ENCODE results near the gene ZNF335.

DNA sequence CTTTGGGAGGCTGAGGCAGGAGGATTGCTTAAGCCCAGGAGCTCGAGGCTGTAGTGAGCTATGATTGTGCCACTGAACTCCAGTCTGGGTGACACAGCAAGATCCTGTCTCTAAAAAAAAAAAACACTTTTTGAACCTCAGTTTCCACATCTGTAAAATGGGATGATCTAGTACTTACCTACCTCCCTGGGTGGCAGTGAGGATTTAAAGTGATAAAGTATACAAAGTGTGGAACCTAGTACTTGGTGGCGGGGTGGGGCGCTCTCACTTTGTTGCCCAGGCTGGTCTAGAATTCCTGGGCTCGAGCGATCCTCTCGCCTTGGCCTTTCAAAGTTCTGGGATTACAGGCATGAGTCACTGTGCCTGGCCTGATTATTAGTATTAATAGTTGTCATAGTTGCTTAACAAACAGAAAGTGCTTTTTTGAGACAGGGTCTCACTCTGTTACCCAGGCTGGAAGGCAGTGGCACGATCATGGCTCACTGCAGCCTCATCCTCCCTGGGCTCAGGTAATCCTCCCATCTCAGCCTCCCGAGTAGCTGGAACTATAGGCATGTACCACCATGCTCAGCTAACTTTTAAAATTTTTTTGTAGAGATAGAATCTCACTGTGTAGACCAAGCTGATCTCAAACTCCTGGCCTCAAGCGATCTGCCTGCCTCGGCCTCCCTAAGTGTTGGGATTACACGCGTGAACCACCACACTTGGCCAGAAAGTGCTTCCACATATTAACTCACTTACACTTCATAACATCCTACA is 53.0 kb downstream of the ZNF335 start:
- TF ChIP-seq, protein P1, sequence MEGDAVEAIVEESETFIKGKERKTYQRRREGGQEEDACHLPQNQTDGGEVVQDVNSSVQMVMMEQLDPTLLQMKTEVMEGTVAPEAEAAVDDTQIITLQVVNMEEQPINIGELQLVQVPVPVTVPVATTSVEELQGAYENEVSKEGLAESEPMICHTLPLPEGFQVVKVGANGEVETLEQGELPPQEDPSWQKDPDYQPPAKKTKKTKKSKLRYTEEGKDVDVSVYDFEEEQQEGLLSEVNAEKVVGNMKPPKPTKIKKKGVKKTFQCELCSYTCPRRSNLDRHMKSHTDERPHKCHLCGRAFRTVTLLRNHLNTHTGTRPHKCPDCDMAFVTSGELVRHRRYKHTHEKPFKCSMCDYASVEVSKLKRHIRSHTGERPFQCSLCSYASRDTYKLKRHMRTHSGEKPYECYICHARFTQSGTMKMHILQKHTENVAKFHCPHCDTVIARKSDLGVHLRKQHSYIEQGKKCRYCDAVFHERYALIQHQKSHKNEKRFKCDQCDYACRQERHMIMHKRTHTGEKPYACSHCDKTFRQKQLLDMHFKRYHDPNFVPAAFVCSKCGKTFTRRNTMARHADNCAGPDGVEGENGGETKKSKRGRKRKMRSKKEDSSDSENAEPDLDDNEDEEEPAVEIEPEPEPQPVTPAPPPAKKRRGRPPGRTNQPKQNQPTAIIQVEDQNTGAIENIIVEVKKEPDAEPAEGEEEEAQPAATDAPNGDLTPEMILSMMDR (IDR thresholded peaks at IDR 0.05; ENCODE audit: insufficient read depth, low read length): no peak
- TF ChIP-seq SPI1 (IDR thresholded peaks at IDR 0.05; ENCODE audit: borderline replicate concordance, low read depth): no peak
